Neuron (in vitro differentiated cells): ENCODE results near the gene CHRNA4.

Experiments used
- H2AFZ ChIP-seq: one replicate; pipeline ENCODE4 v1.6.1; 2013; ENCODE audit warnings: low read depth, mild to moderate bottlenecking, inconsistent platforms, low read length, moderate library complexity
- H3K27me3 ChIP-seq: one replicate; pipeline ENCODE4 v1.6.1; 2013; ENCODE audit warnings: low read length; ENCODE audit not compliant: insufficient read depth
- H3K36me3 ChIP-seq: one replicate; pipeline ENCODE4 v1.6.1; 2013; ENCODE audit warnings: low read length; ENCODE audit not compliant: insufficient read depth
- H3K4me1 ChIP-seq: one replicate; pipeline ENCODE4 v1.6.1; 2013; ENCODE audit warnings: low read length; ENCODE audit not compliant: insufficient read depth
- H3K4me3 ChIP-seq: 2 replicates; pipeline ENCODE4 v1.5.1; 2013; ENCODE audit warnings: mild to moderate bottlenecking, low read length, moderate library complexity
- H3K9me3 ChIP-seq: one replicate; pipeline ENCODE4 v1.6.1; 2013; ENCODE audit warnings: low read length

CHRNA4 gene

GRCh38 chr20:63295422-63295821, 65.7 kb downstream of the CHRNA4 start:
- Histone ChIP-seq H3K27me3 (no peaks in the 10 kb centered on the region), H3K9me3 (no peaks in the 10 kb centered on the region), H3K4me1 (peaks cover 21% of the 10 kb centered on the region), H2AFZ (no peak overlapping the region), H3K4me3 (no peak overlapping the region), H3K36me3 (no peaks in the 10 kb centered on the region)

- Histone ChIP-seq H3K4me1 (peaks cover 21% of the 10 kb centered on the region), H3K36me3 (no peaks in the 10 kb centered on the region), H3K4me3 (no peak overlapping the region), H2AFZ (no peak overlapping the region), H3K27me3 (no peaks in the 10 kb centered on the region), H3K9me3 (no peaks in the 10 kb centered on the region)
Observed at GRCh38 chr20:63295018-63295417, 66.1 kb downstream of the CHRNA4 start.

GRCh38 chr20:63294536-63294900, 66.6 kb downstream of the CHRNA4 start:
- Histone ChIP-seq H3K36me3 (no peaks in the 10 kb centered on the region), H3K27me3 (no peaks in the 10 kb centered on the region), H3K4me3 (no peak overlapping the region), H3K9me3 (no peaks in the 10 kb centered on the region), H2AFZ (no peak overlapping the region), H3K4me1 (peaks cover 21% of the 10 kb centered on the region)

DNA sequence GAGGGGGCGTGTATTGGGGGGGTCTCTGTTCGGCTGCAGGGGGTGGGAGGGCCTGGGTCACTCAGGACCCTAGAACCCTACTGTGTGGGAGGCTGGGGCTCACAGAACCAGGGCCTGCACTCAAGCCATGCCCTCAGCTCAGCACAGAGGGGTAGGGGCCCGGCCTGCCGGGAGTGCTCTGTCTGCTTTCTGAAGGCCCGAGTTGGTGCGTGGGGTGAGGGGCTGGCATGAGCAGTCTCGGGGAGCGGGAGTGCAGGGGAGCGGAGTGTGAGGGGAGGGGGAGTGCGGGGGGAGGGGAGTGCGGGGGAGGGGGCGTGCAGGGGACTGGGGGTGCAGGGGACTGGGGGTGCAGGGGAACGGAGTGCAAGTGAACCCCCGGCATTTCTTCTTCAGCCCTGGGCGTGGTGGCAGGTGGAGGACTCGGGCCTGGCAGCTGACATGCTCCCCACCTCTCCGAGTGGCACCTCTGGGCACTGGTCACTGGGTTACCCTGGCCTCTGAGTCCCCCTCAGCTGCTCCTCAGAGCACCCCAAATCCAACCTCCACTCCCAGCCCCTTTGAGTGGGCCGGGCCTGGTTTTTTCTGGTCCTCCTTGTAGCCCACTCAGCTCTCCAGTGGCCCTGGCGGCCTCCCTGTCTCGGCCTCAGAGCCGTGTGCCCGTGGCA, 67.1 kb downstream of the CHRNA4 start:
- H3K4me1 ChIP-seq, result peaks cover 21% of the 10 kb centered on the region
- H3K27me3 ChIP-seq, result no peaks in the 10 kb centered on the region
- no peaks in the 10 kb centered on the region for H3K9me3 ChIP-seq
- peaks cover 3% of the 10 kb centered on the region for H3K36me3 ChIP-seq
- H3K4me3 ChIP-seq, result no peak overlapping the region
- H2AFZ ChIP-seq, result no peak overlapping the region

DNA sequence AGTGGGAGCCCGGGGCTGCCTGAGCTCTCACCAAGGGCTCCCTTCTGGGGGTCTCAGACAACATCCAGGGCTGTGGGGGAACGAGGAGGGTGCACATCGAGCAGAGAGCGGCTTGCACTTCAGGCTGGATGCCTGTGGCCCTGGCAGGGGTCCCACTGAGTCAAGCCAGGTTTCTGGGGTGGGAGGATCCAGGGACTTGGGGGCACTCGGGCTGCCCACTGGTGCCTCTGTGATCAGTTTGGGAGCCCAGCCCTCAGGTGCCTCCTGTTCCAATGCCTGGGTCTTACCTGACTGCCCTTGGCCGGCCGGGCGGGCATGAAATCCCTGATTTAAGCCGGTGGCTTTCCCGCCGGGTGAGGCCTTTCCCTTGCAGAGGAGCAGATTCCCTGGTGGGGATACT, 67.7 kb downstream of the CHRNA4 start:
- H3K27me3 ChIP-seq, result no peaks in the 10 kb centered on the region
- H3K4me1 ChIP-seq, result peaks cover 21% of the 10 kb centered on the region
- H3K4me3 ChIP-seq, result no peak overlapping the region
- H3K36me3 ChIP-seq, result peaks cover 8% of the 10 kb centered on the region
- H3K9me3 ChIP-seq, result no peaks in the 10 kb centered on the region
- H2AFZ ChIP-seq, result no peak overlapping the region
